Neural progenitor cell (in vitro differentiated cells): Measurements from ENCODE around the gene OSBPL8. TPM values are rescaled to one million over a fixed set of nuclear protein-coding genes. Genes with fewer than 3 reads are reported as not detected.

Source experiments
- DNase-seq: peaks from one replicate; pipeline ENCODE4 v3.0.0-alpha.2; 2016; ENCODE audit warnings: low spot score
- H2AFZ ChIP-seq: fragments of 200-600 bp; sonication (generic); replicated peaks from 2 replicates; pipeline ENCODE4 v1.6.1; 2016; ENCODE audit warnings: antibody characterized with exemption
- H3F3A ChIP-seq: fragments of 200-600 bp; sonication (generic); 2 replicates; pipeline ENCODE4 v1.6.1; 2016; ENCODE audit warnings: antibody characterized with exemption, low read depth
- H3K27ac ChIP-seq: fragments of 200-600 bp; sonication (generic); 2 replicates; pipeline ENCODE4 v1.5.1; 2016; ENCODE audit warnings: mild to moderate bottlenecking
- H3K27me3 ChIP-seq: fragments of 200-600 bp; sonication (generic); 2 replicates; pipeline ENCODE4 v1.6.1; 2016; ENCODE audit warnings: mild to moderate bottlenecking, moderate library complexity
- H3K36me3 ChIP-seq: fragments of 200-600 bp; sonication (generic); 2 replicates; pipeline ENCODE4 v1.5.1; 2016
- H3K4me1 ChIP-seq: fragments of 200-600 bp; sonication (generic); 2 replicates; pipeline ENCODE4 v1.6.1; 2016; ENCODE audit warnings: mixed run types
- H3K4me2 ChIP-seq: fragments of 200-600 bp; sonication (generic); 2 replicates; pipeline ENCODE4 v1.6.1; 2016
- H3K4me3 ChIP-seq: fragments of 200-600 bp; sonication (generic); 2 replicates; pipeline ENCODE4 v1.5.1; 2016
- H3K79me2 ChIP-seq: fragments of 200-600 bp; sonication (generic); 2 replicates; pipeline ENCODE4 v1.6.1; 2016; ENCODE audit warnings: low read depth
- H3K9ac ChIP-seq: fragments of 200-600 bp; sonication (generic); 2 replicates; pipeline ENCODE4 v1.6.1; 2016
- H3K9me3 ChIP-seq: fragments of 200-600 bp; sonication (generic); 2 replicates; pipeline ENCODE4 v1.5.1; 2016; ENCODE audit warnings: low read depth
- H4K20me1 ChIP-seq: fragments of 200-600 bp; sonication (generic); 2 replicates; pipeline ENCODE4 v1.6.1; 2016; ENCODE audit warnings: low read depth
- H3K27ac Mint-ChIP-seq: 3 replicates; pipeline ENCODE4 v1.8.0; 2021; ENCODE audit warnings: mixed read lengths
- H3K27me3 Mint-ChIP-seq: 2 replicates; pipeline ENCODE4 v1.8.0; 2022; ENCODE audit warnings: low read depth, mild to moderate bottlenecking, inconsistent platforms, moderate library complexity, mixed read lengths; ENCODE audit not compliant: insufficient read depth
- H3K36me3 Mint-ChIP-seq: 3 replicates; pipeline ENCODE4 v1.8.0; 2021; ENCODE audit warnings: mixed read lengths
- H3K4me1 Mint-ChIP-seq: 3 replicates; pipeline ENCODE4 v1.8.0; 2021; ENCODE audit warnings: mixed read lengths
- H3K4me3 Mint-ChIP-seq: 3 replicates; pipeline ENCODE4 v1.8.0; 2021; ENCODE audit warnings: mild to moderate bottlenecking, moderate library complexity, mixed read lengths
- H3K9me3 Mint-ChIP-seq: 3 replicates; pipeline ENCODE4 v1.8.0; 2020; ENCODE audit warnings: mixed read lengths
- EZH2 ChIP-seq: fragments of 200-600 bp; sonication (generic); IDR thresholded peaks from 2 replicates; pipeline ENCODE4 v1.6.1; 2017; ENCODE audit warnings: antibody characterized with exemption, mild to moderate bottlenecking, moderate library complexity
- EZH2phosphoT487 ChIP-seq: fragments of 200-600 bp; sonication (generic); IDR thresholded peaks from 2 replicates; pipeline ENCODE4 v1.6.1; 2017; ENCODE audit warnings: antibody characterized with exemption
- total RNA-seq: library from RNA; depleted of rRNA; stranded (reverse); fragments of >200 nt; gene quantifications from 2 replicates; pipeline ENCODE4 v1.2.3, GENCODE V29; 2015; ENCODE audit warnings: low replicate concordance
- TF ChIP-seq, protein P1 (sequence below): fragments of 200-600 bp; sonication (generic); IDR thresholded peaks from 2 replicates; pipeline ENCODE4 v1.5.1; 2017; ENCODE audit warnings: antibody characterized with exemption, mild to moderate bottlenecking

OSBPL8 gene
- total RNA-seq, 1 donor from 2014 or later = 93.6 TPM

DNA sequence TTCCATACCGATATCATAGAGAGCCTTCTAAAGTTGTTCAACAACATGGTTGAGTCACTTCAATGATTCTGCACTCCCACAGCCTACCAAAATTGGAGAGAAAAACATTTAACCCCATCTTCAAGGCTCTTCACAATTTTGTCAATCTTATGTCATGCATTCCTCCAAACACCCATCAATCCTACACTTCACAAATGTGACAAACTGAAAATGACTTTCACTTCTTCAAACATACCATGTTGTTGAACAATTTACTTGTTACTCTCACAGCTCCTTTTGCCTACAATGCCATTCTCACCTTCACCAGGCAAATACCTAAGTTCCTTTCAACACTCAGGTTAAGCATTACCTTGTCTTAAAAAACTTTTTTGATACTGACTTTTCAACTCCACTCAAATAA is 88.0 kb downstream of the OSBPL8 start:
- H3K4me3 ChIP-seq = no peak overlapping the region
- H3K9me3 Mint-ChIP-seq = peaks cover 5% of the 10 kb centered on the region
- TF ChIP-seq EZH2 = no peak
- TF ChIP-seq, protein P1, sequence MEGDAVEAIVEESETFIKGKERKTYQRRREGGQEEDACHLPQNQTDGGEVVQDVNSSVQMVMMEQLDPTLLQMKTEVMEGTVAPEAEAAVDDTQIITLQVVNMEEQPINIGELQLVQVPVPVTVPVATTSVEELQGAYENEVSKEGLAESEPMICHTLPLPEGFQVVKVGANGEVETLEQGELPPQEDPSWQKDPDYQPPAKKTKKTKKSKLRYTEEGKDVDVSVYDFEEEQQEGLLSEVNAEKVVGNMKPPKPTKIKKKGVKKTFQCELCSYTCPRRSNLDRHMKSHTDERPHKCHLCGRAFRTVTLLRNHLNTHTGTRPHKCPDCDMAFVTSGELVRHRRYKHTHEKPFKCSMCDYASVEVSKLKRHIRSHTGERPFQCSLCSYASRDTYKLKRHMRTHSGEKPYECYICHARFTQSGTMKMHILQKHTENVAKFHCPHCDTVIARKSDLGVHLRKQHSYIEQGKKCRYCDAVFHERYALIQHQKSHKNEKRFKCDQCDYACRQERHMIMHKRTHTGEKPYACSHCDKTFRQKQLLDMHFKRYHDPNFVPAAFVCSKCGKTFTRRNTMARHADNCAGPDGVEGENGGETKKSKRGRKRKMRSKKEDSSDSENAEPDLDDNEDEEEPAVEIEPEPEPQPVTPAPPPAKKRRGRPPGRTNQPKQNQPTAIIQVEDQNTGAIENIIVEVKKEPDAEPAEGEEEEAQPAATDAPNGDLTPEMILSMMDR = no peak
- TF ChIP-seq EZH2phosphoT487 = no peak
- no peak overlapping the region for H3K4me2 ChIP-seq
- H3K79me2 ChIP-seq = peaks cover 37% of the 10 kb centered on the region
- no peaks in the 10 kb centered on the region for H3K27me3 ChIP-seq
- H3K4me3 Mint-ChIP-seq = no peak overlapping the region
- H3K9ac ChIP-seq = no peak overlapping the region
- peaks cover 5% of the 10 kb centered on the region for H3K36me3 Mint-ChIP-seq
- DNase-seq = no peak
- no peaks in the 10 kb centered on the region for H3K36me3 ChIP-seq
- peaks cover 2% of the 10 kb centered on the region for H3K27me3 Mint-ChIP-seq
- no peaks in the 10 kb centered on the region for H3F3A ChIP-seq
- H2AFZ ChIP-seq = no peak overlapping the region
- H3K9me3 ChIP-seq = no peaks in the 10 kb centered on the region
- H4K20me1 ChIP-seq = no peaks in the 10 kb centered on the region
- no peaks in the 10 kb centered on the region for H3K4me1 Mint-ChIP-seq
- no peak overlapping the region for H3K27ac Mint-ChIP-seq
- H3K4me1 ChIP-seq = no peaks in the 10 kb centered on the region
- no peak overlapping the region for H3K27ac ChIP-seq

DNA sequence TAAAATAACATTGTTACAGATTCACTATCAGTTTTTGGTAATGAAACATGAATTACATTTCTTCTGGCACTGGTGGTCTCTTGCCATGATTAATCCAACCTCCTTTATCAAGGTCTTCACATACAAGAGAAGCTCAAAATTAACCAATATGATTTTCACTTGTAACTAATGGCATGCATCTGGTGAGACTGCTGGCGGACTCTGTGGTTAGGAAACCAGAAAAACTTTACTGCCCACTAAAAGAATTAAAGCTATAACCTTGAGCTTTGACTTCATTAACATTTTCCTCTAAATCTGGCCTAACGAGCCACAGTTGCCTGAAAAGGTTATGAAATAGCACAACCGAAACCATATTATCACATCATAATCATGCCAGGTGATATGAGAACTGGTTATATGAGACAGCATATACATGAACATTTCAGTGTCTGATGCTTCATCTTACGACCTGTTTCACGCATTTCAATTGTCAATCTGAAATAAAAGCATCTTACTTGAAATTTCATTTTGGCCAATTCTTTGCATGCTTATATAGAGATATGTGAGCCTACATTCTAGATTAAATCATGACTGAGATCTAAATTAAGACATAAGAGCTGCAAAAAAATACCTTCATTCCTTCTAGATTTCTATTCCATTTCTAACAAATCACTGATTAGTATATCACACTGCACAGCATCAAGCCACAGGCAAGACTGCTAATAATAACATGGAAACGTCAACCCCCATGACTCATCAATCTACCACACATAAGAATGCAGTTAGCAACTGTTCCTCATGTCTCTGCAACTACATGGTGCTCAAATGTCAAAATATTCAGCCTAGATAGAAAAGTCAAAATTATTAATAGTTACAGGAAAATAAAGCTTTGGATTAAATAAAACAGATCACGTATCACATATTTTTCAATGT is 89.3 kb downstream of the OSBPL8 start:
- H3K4me2 ChIP-seq = no peak overlapping the region
- H3K9ac ChIP-seq = no peak overlapping the region
- Mint-ChIP-seq H3K9me3 (peaks cover 5% of the 10 kb centered on the region), H3K36me3 (peaks cover 5% of the 10 kb centered on the region), H3K4me1 (no peaks in the 10 kb centered on the region), H3K27ac (no peak overlapping the region), H3K4me3 (no peak overlapping the region), H3K27me3 (peaks cover 2% of the 10 kb centered on the region)
- H3K36me3 ChIP-seq = no peaks in the 10 kb centered on the region
- no peaks in the 10 kb centered on the region for H3K9me3 ChIP-seq
- no peaks in the 10 kb centered on the region for H3K27me3 ChIP-seq
- no peak overlapping the region for H2AFZ ChIP-seq
- DNase-seq = no peak
- no peaks in the 10 kb centered on the region for H3F3A ChIP-seq
- H3K79me2 ChIP-seq = peaks cover 43% of the 10 kb centered on the region
- H4K20me1 ChIP-seq = no peaks in the 10 kb centered on the region
- H3K4me3 ChIP-seq = no peak overlapping the region
- TF ChIP-seq EZH2phosphoT487 (no peak), EZH2 (no peak)
- TF ChIP-seq, protein P1 = no peak
- no peaks in the 10 kb centered on the region for H3K4me1 ChIP-seq
- no peak overlapping the region for H3K27ac ChIP-seq

DNA sequence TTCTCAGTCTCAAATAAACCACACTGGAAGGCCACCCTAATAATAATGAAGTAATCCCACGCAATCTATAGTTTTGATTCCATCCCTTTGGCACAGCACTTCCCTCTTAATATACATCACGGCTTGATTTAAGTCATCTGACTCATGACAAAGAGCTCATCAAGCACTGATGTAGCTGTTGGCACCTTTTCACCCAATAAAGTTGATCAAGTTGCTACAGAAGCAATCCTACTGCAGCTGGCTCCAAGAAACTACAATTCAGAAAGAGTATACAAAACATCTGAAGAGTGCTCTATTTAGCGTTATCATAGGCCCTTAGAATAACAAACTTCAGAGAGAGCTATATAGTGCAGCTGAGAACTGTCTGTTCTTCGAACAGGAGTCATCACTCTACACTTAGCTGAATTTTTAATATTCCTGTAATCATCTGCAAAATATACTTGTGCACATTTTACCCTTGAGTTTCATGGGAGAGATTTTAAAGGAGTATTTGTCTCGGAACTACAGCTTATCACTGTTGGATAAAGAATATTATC is 94.9 kb downstream of the OSBPL8 start:
- DNase-seq = no peak
- H3K4me2 ChIP-seq = no peak overlapping the region
- H3K4me3 Mint-ChIP-seq = no peak overlapping the region
- peaks cover 20% of the 10 kb centered on the region for H3K79me2 ChIP-seq
- no peaks in the 10 kb centered on the region for H4K20me1 ChIP-seq
- H3K4me1 Mint-ChIP-seq = peaks cover 3% of the 10 kb centered on the region
- no peaks in the 10 kb centered on the region for H3K36me3 ChIP-seq
- H3K27me3 Mint-ChIP-seq = no peaks in the 10 kb centered on the region
- H3K4me3 ChIP-seq = no peak overlapping the region
- no peaks in the 10 kb centered on the region for H3K27me3 ChIP-seq
- no peaks in the 10 kb centered on the region for H3K9me3 ChIP-seq
- no peak overlapping the region for H3K27ac ChIP-seq
- H3K9ac ChIP-seq = no peak overlapping the region
- no peak overlapping the region for H3K27ac Mint-ChIP-seq
- TF ChIP-seq, protein P1 = no peak
- no peak for TF ChIP-seq EZH2phosphoT487
- no peak for TF ChIP-seq EZH2
- no peak overlapping the region for H2AFZ ChIP-seq
- H3F3A ChIP-seq = peaks cover 10% of the 10 kb centered on the region
- no peaks in the 10 kb centered on the region for H3K9me3 Mint-ChIP-seq
- H3K36me3 Mint-ChIP-seq = no peaks in the 10 kb centered on the region
- peaks cover 15% of the 10 kb centered on the region for H3K4me1 ChIP-seq
